CD14-positive monocyte (primary cell): ENCODE results near the gene BOC. TPM values are rescaled to one million over a fixed set of nuclear protein-coding genes. Genes with fewer than 3 reads are reported as not detected.

Source experiments
- DNase-seq, 3 donors: peaks; one replicate each; pipeline ENCODE4 v3.0.0-alpha.2; 2011 to 2022
- H2AFZ ChIP-seq: 2 replicates; pipeline ENCODE4 v1.6.0; 2012; ENCODE audit warnings: mild to moderate bottlenecking, low read depth, low read length, inconsistent platforms; ENCODE audit not compliant: insufficient read depth, poor library complexity, severe bottlenecking
- H3K27ac ChIP-seq, 2 donors: 1 replicate in 1 of 2; 2 replicates in 1 of 2; pipeline ENCODE4 v1.5.1; 2012 to 2013; ENCODE audit warnings: low read length in 2 of 2, control low read depth in 1 of 2, inconsistent platforms in 1 of 2, low read depth in 1 of 2, mild to moderate bottlenecking in 1 of 2
- H3K27me3 ChIP-seq, 2 donors: one replicate each; pipeline versions ENCODE4 v1.6.0 to v1.6.1; 2011 to 2013; ENCODE audit warnings: low read length in 2 of 2; ENCODE audit not compliant: control insufficient read depth in 2 of 2, insufficient read depth in 2 of 2
- H3K36me3 ChIP-seq, 2 donors: replicated peaks in 1 of 2; 1 replicate in 1 of 2; 2 replicates in 1 of 2; pipeline versions ENCODE4 v1.5.1 to v1.6.1; 2012 to 2013; ENCODE audit warnings: low read length in 2 of 2, control low read depth in 1 of 2, inconsistent platforms in 1 of 2, mild to moderate bottlenecking in 1 of 2; ENCODE audit not compliant: insufficient read depth in 2 of 2, control insufficient read depth in 1 of 2
- H3K4me1 ChIP-seq, 2 donors: 1 replicate in 1 of 2; 2 replicates in 1 of 2; pipeline versions ENCODE4 v1.5.1 to v1.6.1; 2012 to 2013; ENCODE audit warnings: low read length in 2 of 2, control low read depth in 1 of 2, inconsistent platforms in 1 of 2, mild to moderate bottlenecking in 1 of 2, moderate library complexity in 1 of 2; ENCODE audit not compliant: insufficient read depth in 2 of 2, control insufficient read depth in 1 of 2
- H3K4me2 ChIP-seq: replicated peaks from 2 replicates; pipeline ENCODE3; 2012; ENCODE audit warnings: low read length, moderate library complexity, mild to moderate bottlenecking; ENCODE audit not compliant: poor library complexity, severe bottlenecking; ENCODE audit errors: extremely low read depth
- H3K4me3 ChIP-seq, 3 experiments: fragments of 200-600 bp in 1 of 3; sonication (generic) in 1 of 3; replicated peaks in 1 of 3; 1 replicate in 2 of 3; 2 replicates in 1 of 3; pipeline ENCODE4 v1.5.1; 2011 to 2013; ENCODE audit warnings: low read length in 3 of 3, mild to moderate bottlenecking in 3 of 3, control low read depth in 2 of 3, low read depth in 2 of 3, inconsistent platforms in 1 of 3, moderate library complexity in 1 of 3
- H3K79me2 ChIP-seq: 2 replicates; pipeline ENCODE4 v1.6.0; 2012; ENCODE audit warnings: mild to moderate bottlenecking, control low read depth, inconsistent platforms, low read length, moderate library complexity; ENCODE audit not compliant: insufficient read depth
- H3K9ac ChIP-seq: 2 replicates; pipeline ENCODE4 v1.6.0; 2017; ENCODE audit warnings: low read length, mild to moderate bottlenecking; ENCODE audit not compliant: insufficient read depth, poor library complexity, severe bottlenecking
- H3K9me3 ChIP-seq, 2 donors: replicated peaks in 1 of 2; 1 replicate in 1 of 2; 2 replicates in 1 of 2; pipeline versions ENCODE4 v1.5.1 to v1.6.1; 2012 to 2013; ENCODE audit warnings: low read length in 2 of 2, control low read depth in 1 of 2; ENCODE audit not compliant: control insufficient read depth in 1 of 2, insufficient read depth in 1 of 2
- H4K20me1 ChIP-seq: 2 replicates; pipeline ENCODE4 v1.6.0; 2012; ENCODE audit warnings: mild to moderate bottlenecking, low read length, control low read depth, moderate library complexity; ENCODE audit not compliant: insufficient read depth
- H3K27ac Mint-ChIP-seq, 7 donors: one replicate each; pipeline ENCODE4 v1.8.0; 2020; ENCODE audit warnings: mild to moderate bottlenecking in 7 of 7, mixed read lengths in 7 of 7, moderate library complexity in 6 of 7, inconsistent platforms in 2 of 7
- H3K27me3 Mint-ChIP-seq, 3 donors: one replicate each; pipeline ENCODE4 v1.8.0; 2021 to 2022; ENCODE audit warnings: low read depth in 3 of 3, mild to moderate bottlenecking in 3 of 3, mixed read lengths in 3 of 3, moderate library complexity in 3 of 3, inconsistent platforms in 1 of 3
- H3K36me3 Mint-ChIP-seq, 2 donors: one replicate each; pipeline ENCODE4 v1.8.0; 2020; ENCODE audit warnings: mixed read lengths in 2 of 2, inconsistent platforms in 1 of 2, mild to moderate bottlenecking in 1 of 2
- H3K4me1 Mint-ChIP-seq: one replicate; pipeline ENCODE4 v1.8.0; 2020; ENCODE audit warnings: mild to moderate bottlenecking, mixed read lengths
- H3K4me3 Mint-ChIP-seq, 2 donors: one replicate each; pipeline ENCODE4 v1.8.0; 2020; ENCODE audit warnings: mild to moderate bottlenecking in 2 of 2, mixed read lengths in 2 of 2, moderate library complexity in 1 of 2
- H3K9me3 Mint-ChIP-seq, 7 donors: one replicate each; pipeline ENCODE4 v1.8.0; 2020 to 2022; ENCODE audit warnings: mixed read lengths in 7 of 7, mild to moderate bottlenecking in 6 of 7, moderate library complexity in 6 of 7, inconsistent platforms in 2 of 7
- WGBS: methylation state at CpG from one replicate; pipeline ENCODE4 v1.1.5; 2013; ENCODE audit warnings: missing lambda C conversion rate; ENCODE audit not compliant: insufficient coverage; 5-methylcytosine and 5-hydroxymethylcytosine counted together
- intact Hi-C, 2 donors: fragments of 100-400 bp; cut with micrococcal nuclease; formaldehyde crosslinking; loops; one replicate each; pipeline versions ENCODE4 v1.15.0 to v1.15.1; 2023
- polyA plus RNA-seq, 3 donors: library from polyadenylated mRNA; depleted of rRNA in 1 of 3; unstranded in 2 of 3; stranded (reverse) in 1 of 3; fragments of 300-500 nt in 2 of 3; fragments of >200 nt in 1 of 3; fragmentation: Illumina TruSeq in 2 of 3; gene quantifications; 1 replicate in 2 of 3; 2 replicates in 1 of 3; pipeline ENCODE4 v1.2.3, GENCODE V29; 2012 to 2021
- TF ChIP-seq, protein P1 (sequence below): fragments of 200-600 bp; IDR thresholded peaks from one replicate; pipeline ENCODE4 v1.8.0; 2022; ENCODE audit warnings: antibody characterized with exemption, mild to moderate bottlenecking

The BOC gene
- polyA plus RNA-seq, 3 donors, result not detected

DNA sequence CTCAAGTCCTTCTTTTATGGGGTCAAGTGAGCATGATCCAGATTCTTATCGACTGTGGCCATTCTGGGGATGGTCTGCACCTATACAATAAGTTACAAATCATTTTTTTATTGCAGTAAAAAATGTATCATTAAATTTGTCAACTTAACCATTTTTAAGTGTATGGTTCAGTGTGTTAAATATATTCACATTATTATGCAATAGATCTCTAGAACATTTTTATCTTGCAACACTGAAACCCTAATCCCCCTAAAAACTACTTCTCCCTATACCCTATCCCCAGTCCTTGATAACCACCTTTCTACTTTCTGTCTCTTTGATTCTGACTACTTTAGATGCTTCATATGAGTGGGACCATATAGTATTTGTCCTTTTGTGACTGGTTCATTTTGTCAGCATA is 10.4 kb upstream of the BOC start:
- intact Hi-C loops, result no loop called here
- Histone ChIP-seq H3K27ac (no peak overlapping the region), H3K9ac (no peak overlapping the region), H4K20me1 (no peaks in the 10 kb centered on the region), H3K79me2 (no peaks in the 10 kb centered on the region), H3K9me3 (no peaks in the 10 kb centered on the region), H3K4me2 (no peak overlapping the region), H2AFZ (no peak overlapping the region), H3K4me3 (no peak overlapping the region), H3K4me1 (no peaks in the 10 kb centered on the region), H3K27me3 (no peaks in the 10 kb centered on the region), H3K36me3 (no peaks in the 10 kb centered on the region)
- Mint-ChIP-seq H3K4me1 (no peaks in the 10 kb centered on the region), H3K36me3 (no peaks in the 10 kb centered on the region), H3K27me3 (peaks cover 0 to 6% (median 3%) of the 10 kb centered on the region in 3 donors), H3K27ac (no peak overlapping the region), H3K4me3 (no peak overlapping the region), H3K9me3 (peaks cover 0 to 2% (median 0%) of the 10 kb centered on the region in 7 donors)
- no peak for DNase-seq
- no CpG with 5 or more reads among the region's 1 CpG for WGBS
- TF ChIP-seq, protein P1, sequence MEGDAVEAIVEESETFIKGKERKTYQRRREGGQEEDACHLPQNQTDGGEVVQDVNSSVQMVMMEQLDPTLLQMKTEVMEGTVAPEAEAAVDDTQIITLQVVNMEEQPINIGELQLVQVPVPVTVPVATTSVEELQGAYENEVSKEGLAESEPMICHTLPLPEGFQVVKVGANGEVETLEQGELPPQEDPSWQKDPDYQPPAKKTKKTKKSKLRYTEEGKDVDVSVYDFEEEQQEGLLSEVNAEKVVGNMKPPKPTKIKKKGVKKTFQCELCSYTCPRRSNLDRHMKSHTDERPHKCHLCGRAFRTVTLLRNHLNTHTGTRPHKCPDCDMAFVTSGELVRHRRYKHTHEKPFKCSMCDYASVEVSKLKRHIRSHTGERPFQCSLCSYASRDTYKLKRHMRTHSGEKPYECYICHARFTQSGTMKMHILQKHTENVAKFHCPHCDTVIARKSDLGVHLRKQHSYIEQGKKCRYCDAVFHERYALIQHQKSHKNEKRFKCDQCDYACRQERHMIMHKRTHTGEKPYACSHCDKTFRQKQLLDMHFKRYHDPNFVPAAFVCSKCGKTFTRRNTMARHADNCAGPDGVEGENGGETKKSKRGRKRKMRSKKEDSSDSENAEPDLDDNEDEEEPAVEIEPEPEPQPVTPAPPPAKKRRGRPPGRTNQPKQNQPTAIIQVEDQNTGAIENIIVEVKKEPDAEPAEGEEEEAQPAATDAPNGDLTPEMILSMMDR, result no peak

DNA sequence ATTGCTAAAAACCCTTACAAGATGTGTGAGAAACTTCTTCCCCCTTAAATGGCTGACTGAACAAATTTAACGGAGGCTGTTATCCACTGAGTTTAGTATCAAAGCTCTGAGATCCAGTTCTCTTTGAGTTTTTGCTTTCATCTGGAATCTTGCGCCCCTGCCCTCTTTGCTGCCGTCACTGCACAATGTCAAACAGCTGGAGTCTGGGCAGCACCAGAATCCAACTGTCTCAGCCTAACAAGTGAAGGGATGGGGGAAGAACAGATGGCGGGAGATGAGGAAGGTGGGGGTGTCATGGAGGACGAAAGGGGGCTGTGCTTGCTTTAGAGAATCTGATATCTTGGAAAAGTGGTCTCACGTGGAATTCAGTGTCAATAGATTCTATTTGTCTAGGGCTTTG is 7.0 kb upstream of the BOC start:
- Histone ChIP-seq H3K79me2 (no peaks in the 10 kb centered on the region), H3K36me3 (no peaks in the 10 kb centered on the region), H3K4me1 (no peaks in the 10 kb centered on the region), H3K4me3 (no peak overlapping the region), H2AFZ (no peak overlapping the region), H3K9ac (no peak overlapping the region), H3K9me3 (no peaks in the 10 kb centered on the region), H3K27ac (no peak overlapping the region), H3K27me3 (peaks cover 3 to 27% of the 10 kb centered on the region in 2 donors), H4K20me1 (no peaks in the 10 kb centered on the region), H3K4me2 (no peak overlapping the region)
- peaks cover 0 to 2% (median 0%) of the 10 kb centered on the region in 7 donors for H3K9me3 Mint-ChIP-seq
- intact Hi-C loops, result no loop called here
- peaks cover 20 to 33% (median 29%) of the 10 kb centered on the region in 3 donors for H3K27me3 Mint-ChIP-seq
- no peak for DNase-seq
- no peak overlapping the region for H3K4me3 Mint-ChIP-seq
- no peaks in the 10 kb centered on the region for H3K4me1 Mint-ChIP-seq
- no peak overlapping the region for H3K27ac Mint-ChIP-seq
- peaks cover 0 to 2% of the 10 kb centered on the region in 2 donors for H3K36me3 Mint-ChIP-seq
- TF ChIP-seq, protein P1, result no peak
- 89% methylated on average over 5 of the region's 6 CpGs for WGBS
